Breast epithelium (tissue), 4 donors: ENCODE results near the gene CDC14B. TPM values are rescaled to one million over a fixed set of nuclear protein-coding genes. Genes with fewer than 3 reads are reported as not detected.
"Not testable (repeated sequence)": the region's sequence is repeated elsewhere in the genome, so short reads cannot be mapped to it uniquely, and the experiment has no call there.

Source experiments
- DNase-seq, 2 donors: peaks; one replicate each; pipeline ENCODE4 v3.0.0-alpha.2; 2019; ENCODE audit warnings: low spot score in 2 of 2
- H3K27ac ChIP-seq, 2 donors: fragments of 200-600 bp; sonication (generic) in 1 of 2; one replicate each; pipeline ENCODE4 v1.5.1; 2016 to 2019; ENCODE audit warnings: mild to moderate bottlenecking in 1 of 2
- H3K27me3 ChIP-seq, 2 donors: fragments of 200-600 bp; sonication (generic) in 1 of 2; one replicate each; pipeline versions ENCODE4 v1.5.1 to v1.6.0; 2017 to 2019; ENCODE audit warnings: control low read depth in 1 of 2, mild to moderate bottlenecking in 1 of 2
- H3K36me3 ChIP-seq: fragments of 200-600 bp; one replicate; pipeline ENCODE4 v1.5.1; 2019
- H3K4me1 ChIP-seq, 2 donors: fragments of 200-600 bp; sonication (generic); one replicate each; pipeline ENCODE4 v1.5.1; 2016 to 2019; ENCODE audit warnings: control low read depth in 1 of 2
- H3K4me3 ChIP-seq, 3 donors: fragments of 200-600 bp; sonication (generic); 1 replicate in 2 of 3; 2 replicates in 1 of 3; pipeline ENCODE4 v1.5.1; 2016 to 2019; ENCODE audit warnings: mild to moderate bottlenecking in 3 of 3, moderate library complexity in 2 of 3
- H3K9me3 ChIP-seq, 2 donors: fragments of 200-600 bp; sonication (generic) in 1 of 2; one replicate each; pipeline ENCODE4 v1.5.1; 2016 to 2019; ENCODE audit warnings: control low read depth in 1 of 2
- POLR2A ChIP-seq: fragments of 450-650 bp; IDR thresholded peaks from one replicate; pipeline ENCODE4 v1.6.1; 2016; ENCODE audit warnings: antibody characterized with exemption, mild to moderate bottlenecking, moderate library complexity
- POLR2AphosphoS5 ChIP-seq, 3 donors: sonication (generic); formaldehyde crosslinking; IDR thresholded peaks; one replicate each; pipeline ENCODE4 v1.6.1; 2017; ENCODE audit warnings: antibody characterized with exemption in 3 of 3
- intact Hi-C: fragments of 100-400 bp; cut with DNase I; formaldehyde crosslinking; loops from one replicate; pipeline ENCODE4 v1.15.1; 2023; ENCODE audit warnings: low total_unique reads
- total RNA-seq, 3 donors: library from RNA; depleted of rRNA; stranded (reverse); fragments of >200 nt; gene quantifications; one replicate each; pipeline ENCODE4 v1.1.0, GENCODE V29; 2016
- TF ChIP-seq, protein P1 (sequence below), 3 donors: fragments of 450-650 bp; IDR thresholded peaks; one replicate each; pipeline ENCODE4 v1.5.1; 2016 to 2017; ENCODE audit warnings: antibody characterized with exemption in 3 of 3, mild to moderate bottlenecking in 3 of 3, moderate library complexity in 3 of 3

CDC14B gene
- total RNA-seq, 3 donors from 2014 or later = 22.0 to 33.4 (median 23.9) TPM

- TF ChIP-seq, protein P1, sequence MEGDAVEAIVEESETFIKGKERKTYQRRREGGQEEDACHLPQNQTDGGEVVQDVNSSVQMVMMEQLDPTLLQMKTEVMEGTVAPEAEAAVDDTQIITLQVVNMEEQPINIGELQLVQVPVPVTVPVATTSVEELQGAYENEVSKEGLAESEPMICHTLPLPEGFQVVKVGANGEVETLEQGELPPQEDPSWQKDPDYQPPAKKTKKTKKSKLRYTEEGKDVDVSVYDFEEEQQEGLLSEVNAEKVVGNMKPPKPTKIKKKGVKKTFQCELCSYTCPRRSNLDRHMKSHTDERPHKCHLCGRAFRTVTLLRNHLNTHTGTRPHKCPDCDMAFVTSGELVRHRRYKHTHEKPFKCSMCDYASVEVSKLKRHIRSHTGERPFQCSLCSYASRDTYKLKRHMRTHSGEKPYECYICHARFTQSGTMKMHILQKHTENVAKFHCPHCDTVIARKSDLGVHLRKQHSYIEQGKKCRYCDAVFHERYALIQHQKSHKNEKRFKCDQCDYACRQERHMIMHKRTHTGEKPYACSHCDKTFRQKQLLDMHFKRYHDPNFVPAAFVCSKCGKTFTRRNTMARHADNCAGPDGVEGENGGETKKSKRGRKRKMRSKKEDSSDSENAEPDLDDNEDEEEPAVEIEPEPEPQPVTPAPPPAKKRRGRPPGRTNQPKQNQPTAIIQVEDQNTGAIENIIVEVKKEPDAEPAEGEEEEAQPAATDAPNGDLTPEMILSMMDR (IDR thresholded peaks at IDR 0.05) = no peak
- TF ChIP-seq POLR2AphosphoS5 (IDR thresholded peaks at IDR 0.05) = no peak
- no peak for TF ChIP-seq POLR2A
- intact Hi-C loops = no loop called here
- Histone ChIP-seq H3K36me3 (no peaks in the 10 kb centered on the region), H3K4me3 (no peak overlapping the region), H3K4me1 (no peaks in the 10 kb centered on the region), H3K27me3 (no peaks in the 10 kb centered on the region), H3K27ac (peak overlapping the region in 1 of 2 donors; percentile 50), H3K9me3 (no peaks in the 10 kb centered on the region)
- DNase-seq = no peak
Observed at GRCh38 chr9:96553070-96553469, 66.6 kb downstream of the CDC14B start.

DNA sequence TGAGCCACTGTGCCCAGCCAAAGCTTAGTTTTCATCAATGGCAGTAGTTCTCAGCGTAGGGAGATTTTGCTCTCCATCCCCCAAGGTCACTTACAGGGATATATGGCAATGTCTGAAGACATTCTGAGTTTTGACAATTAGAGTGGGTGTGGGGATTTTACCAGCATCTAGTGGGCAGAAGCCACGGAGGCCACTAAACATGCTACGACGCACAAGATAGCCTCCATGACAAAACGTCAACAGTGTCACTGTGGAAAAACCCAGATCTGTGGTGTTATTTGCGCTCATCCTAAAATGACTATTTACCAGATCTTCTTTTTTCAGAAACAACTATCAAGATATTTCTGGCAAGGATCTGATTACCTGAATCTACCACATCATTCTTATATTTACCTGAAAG, 68.2 kb downstream of the CDC14B start:
- Histone ChIP-seq H3K9me3 (no peaks in the 10 kb centered on the region), H3K36me3 (no peaks in the 10 kb centered on the region), H3K27me3 (no peaks in the 10 kb centered on the region), H3K4me1 (no peaks in the 10 kb centered on the region), H3K4me3 (no peak overlapping the region), H3K27ac (no peak overlapping the region)
- DNase-seq = no peak
- TF ChIP-seq POLR2AphosphoS5 (IDR thresholded peaks at IDR 0.05) (no peak), POLR2A (no peak)
- TF ChIP-seq, protein P1 (IDR thresholded peaks at IDR 0.05) = no peak
- intact Hi-C loops = no loop called here

DNA sequence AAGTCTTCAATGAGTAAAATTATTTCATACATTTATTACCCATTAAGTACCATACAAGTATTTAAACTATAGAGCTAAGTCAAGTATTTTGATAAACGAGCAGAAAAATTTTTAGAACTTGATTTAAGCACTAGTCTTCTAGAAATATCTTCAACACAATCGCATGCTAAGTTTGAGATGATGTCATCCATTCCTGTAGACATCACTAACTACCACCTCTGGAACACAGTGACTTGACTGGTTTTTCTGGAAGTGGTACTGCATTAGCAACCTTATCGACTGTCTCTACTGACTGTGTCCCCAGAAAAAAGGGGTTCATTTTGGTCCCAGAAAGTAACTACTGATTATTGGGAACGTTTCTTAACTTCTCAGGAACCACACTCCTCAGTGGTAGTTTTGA, 69.0 kb downstream of the CDC14B start:
- Histone ChIP-seq H3K36me3 (no peaks in the 10 kb centered on the region), H3K27ac (no peak overlapping the region), H3K27me3 (no peaks in the 10 kb centered on the region), H3K4me1 (no peaks in the 10 kb centered on the region), H3K4me3 (no peak overlapping the region), H3K9me3 (no peaks in the 10 kb centered on the region)
- no peak for DNase-seq
- intact Hi-C loops = no loop called here
- TF ChIP-seq POLR2A (no peak), POLR2AphosphoS5 (IDR thresholded peaks at IDR 0.05) (no peak)
- TF ChIP-seq, protein P1 (IDR thresholded peaks at IDR 0.05) = no peak

DNA sequence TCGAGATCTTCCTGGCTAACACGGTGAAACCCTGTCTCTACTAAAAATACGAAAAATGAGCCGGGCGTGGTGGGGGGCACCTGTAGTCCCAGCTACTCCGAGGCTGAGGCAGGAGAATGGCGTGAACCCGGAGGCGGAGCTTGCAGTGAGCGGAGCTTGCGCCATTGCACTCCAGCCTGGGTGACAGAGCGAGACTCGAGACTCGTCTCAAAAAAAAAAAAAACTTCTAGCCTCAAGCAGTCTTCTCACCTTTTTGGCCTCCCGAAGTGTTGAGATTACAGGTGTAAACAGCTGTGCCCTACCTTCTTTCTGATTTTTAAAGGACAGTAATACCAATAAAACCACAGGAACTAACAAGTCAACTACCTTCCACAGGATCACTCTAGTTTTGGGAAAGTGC, 76.5 kb downstream of the CDC14B start:
- DNase-seq, H3K36me3 ChIP-seq, H3K27ac ChIP-seq, H3K27me3 ChIP-seq, intact Hi-C loops, H3K4me3 ChIP-seq, H3K4me1 ChIP-seq, H3K9me3 ChIP-seq: not testable (repeated sequence)

DNA sequence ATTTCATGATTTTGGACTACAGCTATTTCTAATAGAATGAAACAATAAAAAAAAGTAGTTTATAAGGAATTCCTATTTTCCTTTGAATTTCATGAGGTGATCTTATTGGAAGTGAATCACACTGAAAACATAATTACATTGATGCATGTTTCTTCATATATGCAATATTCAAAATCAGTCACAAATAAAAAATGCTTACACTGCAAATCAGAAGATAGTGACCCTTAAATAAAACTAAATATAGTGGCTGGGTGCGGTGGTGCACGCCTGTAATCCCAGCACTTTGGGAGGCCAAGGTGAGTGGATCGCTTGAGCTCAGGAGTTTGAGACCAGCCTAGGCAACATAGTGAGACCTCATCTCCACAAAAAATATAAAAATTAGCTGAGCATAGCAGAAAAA, 79.5 kb downstream of the CDC14B start:
- H3K4me3 ChIP-seq = no peak overlapping the region
- TF ChIP-seq POLR2A (no peak), POLR2AphosphoS5 (IDR thresholded peaks at IDR 0.05) (no peak)
- TF ChIP-seq, protein P1 (IDR thresholded peaks at IDR 0.05) = no peak
- no peaks in the 10 kb centered on the region for H3K4me1 ChIP-seq
- H3K9me3 ChIP-seq = no peaks in the 10 kb centered on the region
- intact Hi-C loops = no loop called here
- DNase-seq = no peak
- no peak overlapping the region for H3K27ac ChIP-seq
- H3K36me3 ChIP-seq = peaks cover 3% of the 10 kb centered on the region
- H3K27me3 ChIP-seq = no peaks in the 10 kb centered on the region

DNA sequence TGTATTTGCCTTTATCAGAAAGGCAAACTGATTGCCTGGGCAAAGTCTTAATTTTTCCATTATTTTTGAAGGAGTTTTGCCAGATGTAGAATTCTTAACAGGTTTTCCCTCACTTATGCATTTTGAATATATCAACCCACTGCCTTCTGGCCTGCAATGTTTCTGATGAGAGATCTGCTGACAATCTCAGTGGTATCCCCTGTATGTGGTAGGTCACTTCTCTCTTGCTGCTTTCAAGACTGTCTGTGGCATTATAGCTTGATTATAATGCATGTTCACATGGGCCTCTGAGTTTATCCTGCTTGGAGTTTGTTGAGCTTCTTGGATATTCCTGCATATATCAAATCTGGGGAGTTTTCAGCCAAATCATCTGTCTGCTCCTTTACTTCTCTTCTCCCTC, 87.5 kb downstream of the CDC14B start:
- no peak overlapping the region for H3K27ac ChIP-seq
- no peaks in the 10 kb centered on the region for H3K36me3 ChIP-seq
- H3K4me3 ChIP-seq = no peak overlapping the region
- no peaks in the 10 kb centered on the region for H3K9me3 ChIP-seq
- no peaks in the 10 kb centered on the region for H3K4me1 ChIP-seq
- TF ChIP-seq POLR2A (no peak), POLR2AphosphoS5 (IDR thresholded peaks at IDR 0.05) (no peak)
- TF ChIP-seq, protein P1 (IDR thresholded peaks at IDR 0.05) = no peak
- no peak for DNase-seq
- intact Hi-C loops = no loop called here
- H3K27me3 ChIP-seq = no peaks in the 10 kb centered on the region
